Putamen (tissue), 1 donor: Measurements from ENCODE around the gene MPP4.

Experiments
- DNase-seq: peaks from one replicate; pipeline ENCODE4 v3.0.0-alpha.2; 2016; ENCODE audit warnings: low spot score

Gene MPP4, protein sequence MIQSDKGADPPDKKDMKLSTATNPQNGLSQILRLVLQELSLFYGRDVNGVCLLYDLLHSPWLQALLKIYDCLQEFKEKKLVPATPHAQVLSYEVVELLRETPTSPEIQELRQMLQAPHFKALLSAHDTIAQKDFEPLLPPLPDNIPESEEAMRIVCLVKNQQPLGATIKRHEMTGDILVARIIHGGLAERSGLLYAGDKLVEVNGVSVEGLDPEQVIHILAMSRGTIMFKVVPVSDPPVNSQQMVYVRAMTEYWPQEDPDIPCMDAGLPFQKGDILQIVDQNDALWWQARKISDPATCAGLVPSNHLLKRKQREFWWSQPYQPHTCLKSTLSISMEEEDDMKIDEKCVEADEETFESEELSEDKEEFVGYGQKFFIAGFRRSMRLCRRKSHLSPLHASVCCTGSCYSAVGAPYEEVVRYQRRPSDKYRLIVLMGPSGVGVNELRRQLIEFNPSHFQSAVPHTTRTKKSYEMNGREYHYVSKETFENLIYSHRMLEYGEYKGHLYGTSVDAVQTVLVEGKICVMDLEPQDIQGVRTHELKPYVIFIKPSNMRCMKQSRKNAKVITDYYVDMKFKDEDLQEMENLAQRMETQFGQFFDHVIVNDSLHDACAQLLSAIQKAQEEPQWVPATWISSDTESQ

DNA sequence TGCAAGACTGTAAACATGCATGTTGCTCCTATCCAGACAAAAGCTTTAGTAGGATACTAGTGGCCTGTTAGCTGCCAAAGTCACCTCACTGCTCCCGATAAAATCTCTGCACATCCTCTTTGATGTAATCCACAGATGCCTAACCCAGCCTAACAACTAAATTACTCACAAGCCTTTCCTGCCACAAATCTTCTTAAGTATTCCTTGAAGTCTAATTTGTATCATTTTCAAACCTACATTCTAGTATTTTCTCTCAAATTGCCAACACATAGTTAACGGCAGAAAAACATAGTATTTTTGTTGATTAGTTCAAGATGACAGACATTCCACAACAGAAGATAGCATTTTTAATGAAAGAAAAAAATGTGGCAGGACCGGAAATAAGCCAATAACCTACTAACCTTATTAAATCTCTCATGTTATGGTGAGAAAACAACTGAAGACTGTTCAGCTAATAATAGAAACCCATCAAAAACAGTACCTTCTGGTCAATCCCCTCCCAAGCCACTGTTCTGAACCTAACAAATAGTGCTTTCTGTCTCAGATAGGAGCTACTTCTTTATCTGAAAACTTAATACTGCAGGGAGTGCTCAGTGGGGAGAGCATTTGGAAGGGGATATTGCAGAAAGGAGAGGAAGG lies at the start of gene MPP4:
TSS of gene MPP4 (minus strand) at position 57 of the 639 bp plus-strand sequence. CDS start 4,690 bp downstream, outside the sequence.
- DNase-seq = no peak

DNA sequence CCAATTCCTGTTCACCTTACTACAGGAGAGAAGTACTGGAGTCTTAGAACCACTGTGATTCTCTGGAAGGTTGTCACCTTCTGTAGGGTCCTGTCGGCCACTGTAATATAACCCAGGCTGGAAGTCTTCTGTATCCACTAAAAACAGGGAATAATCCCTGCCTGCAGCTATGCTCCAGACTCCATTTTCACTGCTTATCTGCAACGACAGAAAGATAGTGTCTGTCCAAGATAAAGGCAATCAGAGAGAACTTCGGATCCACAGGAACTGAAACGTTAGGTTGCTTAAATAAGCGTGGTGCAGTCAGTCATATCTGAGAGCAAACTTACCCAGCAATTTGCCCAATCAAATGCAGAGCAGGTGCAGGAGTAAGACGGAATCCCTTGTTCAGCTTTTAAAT lies 48.1 kb upstream of the MPP4 start:
- no peak for DNase-seq

DNA sequence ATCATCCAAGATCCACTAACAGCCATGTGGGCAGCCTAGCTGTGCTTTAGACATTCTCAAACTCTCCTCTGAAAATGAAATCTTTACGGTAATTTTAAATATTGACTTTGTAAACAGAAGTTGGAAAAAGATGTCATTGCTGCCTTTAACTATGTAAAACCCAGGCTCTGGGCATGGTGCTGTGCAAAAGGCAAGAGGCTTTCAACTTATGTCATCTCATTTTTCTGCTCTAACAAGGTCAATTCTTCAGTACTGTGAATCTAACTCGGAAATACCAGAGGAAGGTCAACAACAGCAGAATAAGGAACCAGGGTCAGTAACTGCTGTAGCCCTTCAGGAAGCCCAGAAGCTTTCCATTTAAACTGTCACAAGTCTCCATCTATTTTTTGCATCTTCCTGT lies 37.0 kb upstream of the MPP4 start:
- no peak for DNase-seq

DNA sequence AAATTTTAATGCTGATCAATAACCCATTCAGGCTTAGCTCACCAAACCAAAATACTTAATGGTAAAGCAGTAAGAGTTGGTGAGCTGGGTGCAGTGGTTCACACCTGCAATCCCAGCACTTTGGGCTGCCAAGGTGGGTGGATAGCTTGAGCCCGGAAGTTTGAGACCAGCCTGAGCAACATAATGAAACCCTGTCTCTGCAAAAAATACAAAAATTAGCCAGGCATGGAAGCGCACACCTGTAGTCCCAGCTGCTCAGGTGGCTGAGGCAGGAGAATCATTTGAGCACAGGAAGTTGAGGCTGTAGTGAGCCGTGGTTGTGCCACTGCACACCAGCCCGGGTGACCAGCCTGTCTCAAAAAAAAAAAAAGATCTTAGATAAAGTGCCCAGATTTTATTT lies 35.7 kb upstream of the MPP4 start:
- no peak for DNase-seq

DNA sequence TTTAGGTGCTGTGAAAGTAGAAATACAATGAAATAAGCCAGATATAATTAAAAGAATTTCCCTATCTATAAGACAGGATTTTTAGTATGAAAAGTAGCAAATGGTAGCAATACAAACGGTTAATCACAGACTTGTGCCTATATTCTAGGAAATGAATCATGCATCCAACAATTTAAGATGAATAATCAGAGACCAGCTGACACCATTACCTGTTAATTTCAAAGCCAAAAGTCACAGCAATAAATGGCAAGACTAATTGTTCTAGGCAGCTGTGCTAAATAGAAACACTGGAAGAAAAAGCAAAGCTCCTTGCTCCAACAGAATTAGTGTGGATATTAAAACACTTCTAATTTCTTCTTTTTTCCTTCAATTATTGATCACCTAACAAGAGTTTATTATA lies 35.1 kb upstream of the MPP4 start:
- no peak for DNase-seq

DNA sequence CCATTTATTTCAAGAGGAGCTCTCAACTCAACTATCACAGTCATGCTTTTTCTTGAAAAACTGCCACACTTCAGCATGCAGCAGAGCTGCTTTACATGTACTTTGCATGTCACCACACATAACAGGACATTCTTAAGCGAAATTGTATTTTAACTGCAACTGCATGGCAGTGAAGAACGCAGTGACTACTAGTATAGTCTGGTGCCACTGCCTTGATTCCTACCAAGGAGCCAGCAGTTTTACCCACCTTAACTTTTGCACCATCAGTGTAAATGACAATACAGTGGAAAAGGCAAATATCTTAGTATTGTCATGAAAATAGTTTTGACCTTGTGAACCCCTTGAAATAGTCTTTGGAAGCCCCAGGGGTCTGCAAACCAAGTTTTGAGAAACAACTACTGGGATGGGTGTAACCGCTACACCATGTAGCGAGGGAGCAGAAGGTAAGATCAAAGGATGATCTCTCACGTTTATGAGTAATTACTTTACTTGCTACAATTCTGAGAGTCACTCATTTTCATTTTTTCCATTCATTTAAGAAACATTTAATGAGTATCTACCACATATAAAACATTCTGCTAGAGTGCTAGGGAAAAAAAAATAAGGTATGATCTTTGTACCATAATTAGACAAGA lies 32.3 kb upstream of the MPP4 start:
- no peak for DNase-seq

DNA sequence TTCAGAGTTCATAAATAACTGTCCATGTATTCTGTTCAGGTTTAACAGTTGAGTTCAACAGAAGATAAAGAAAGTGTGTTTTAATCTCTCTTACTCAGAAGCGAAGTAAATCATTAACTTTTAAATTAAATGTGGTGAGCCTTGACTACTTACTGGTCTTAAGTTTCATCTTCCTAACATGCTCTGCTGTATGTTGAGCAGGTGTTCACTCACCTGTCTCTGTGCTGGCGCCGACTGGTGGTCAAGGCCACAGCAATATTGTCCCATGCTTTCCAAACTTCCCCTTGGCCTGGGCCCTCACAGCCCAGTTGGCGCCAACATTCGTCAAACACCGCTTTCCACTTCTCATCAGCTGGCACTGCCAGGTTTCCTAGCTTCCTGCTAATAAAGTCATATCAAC lies 17.0 kb upstream of the MPP4 start:
- DNase-seq = no peak

DNA sequence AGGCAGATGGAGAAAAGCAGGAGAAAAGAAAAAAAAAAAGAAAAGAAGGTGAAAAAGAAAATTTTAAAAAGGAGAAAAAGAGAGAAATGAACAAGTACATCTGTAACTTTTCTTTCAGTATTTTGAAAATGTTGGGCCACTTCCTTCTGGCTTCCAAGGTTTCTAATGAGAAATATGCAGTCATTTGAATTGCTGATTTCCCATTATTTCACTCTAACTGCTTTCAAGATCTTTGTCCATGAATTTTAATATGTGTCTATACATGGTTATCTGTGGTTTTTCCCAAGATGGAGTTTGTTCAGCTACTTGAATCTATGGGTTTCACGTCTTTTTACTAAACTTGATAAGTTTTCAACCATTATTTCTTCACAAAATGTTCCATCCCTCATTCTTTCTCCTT lies 14.3 kb upstream of the MPP4 start:
- no peak for DNase-seq

DNA sequence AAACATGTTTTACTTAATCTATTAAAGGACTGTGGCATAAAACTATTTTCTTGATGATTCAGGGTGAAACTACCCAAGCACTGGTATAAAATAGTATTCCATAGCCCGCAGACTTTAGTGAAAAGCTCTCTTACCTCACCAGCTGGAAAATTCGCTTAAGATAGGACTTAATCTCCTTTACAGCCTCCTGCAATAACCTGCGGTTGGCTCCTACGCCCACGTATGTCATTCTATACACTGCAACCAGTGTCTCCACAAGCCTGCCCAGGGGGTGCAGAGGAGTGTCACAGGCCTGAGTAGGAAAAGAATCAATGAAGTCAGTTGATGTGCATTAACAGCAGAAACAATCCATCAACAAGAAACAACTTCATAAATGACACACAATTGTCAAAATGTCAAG lies 11.3 kb upstream of the MPP4 start:
- DNase-seq = no peak

DNA sequence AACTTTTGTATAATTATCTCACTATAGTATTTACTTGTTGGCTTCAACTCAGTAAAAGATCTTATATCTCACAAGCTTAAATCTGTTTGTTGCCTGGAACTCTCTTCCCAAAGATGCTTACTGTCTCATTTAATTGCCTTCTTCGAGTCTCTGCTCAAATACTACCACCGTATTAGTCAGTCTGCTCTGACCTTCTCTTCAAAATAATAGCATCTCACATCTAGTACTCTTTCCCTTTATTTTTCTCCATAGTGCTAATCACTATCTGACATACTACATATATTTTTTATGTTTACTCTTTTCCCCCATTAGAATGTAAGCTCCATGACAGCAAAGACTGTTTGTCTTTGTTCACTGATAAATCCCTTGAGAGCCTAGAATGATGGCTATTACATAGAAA lies 10.6 kb upstream of the MPP4 start:
- no peak for DNase-seq

DNA sequence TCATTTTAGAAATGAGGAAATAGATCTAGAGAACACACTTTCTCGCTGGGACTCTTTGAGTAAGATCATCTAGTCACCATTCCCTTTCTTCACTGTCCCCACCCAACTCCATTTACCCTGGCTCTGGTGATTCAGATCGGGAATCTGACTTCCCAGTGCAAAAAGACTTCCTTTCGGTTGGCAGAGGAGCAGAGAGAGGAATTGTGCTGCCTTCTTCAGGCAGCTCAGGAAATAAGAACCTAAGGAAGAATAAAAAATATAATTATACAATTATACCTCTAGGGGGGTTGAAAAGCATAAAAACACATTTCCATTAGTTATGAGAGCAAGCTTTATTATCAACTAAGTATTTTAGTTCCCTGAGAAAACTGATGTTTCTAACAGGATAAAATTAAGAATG lies 9.3 kb upstream of the MPP4 start:
- no peak for DNase-seq

DNA sequence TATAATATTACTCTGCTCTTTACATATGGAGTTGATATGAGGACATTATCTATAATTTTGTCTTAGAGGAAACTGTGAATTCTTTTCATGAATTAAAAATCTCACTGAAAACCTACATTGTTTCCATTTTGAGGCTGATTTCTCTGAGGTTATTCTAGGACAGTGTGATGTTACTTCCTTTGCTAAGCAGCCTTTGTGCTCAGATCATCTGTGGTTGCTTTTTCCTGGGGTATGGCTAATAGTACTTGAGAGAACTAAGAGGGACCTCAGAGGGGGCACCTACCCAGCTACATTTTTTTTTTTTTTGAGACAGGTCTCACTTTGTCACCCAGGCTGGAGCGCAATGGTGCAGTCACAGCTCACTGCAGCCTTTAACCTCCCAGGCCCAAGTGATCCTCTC lies 8.7 kb upstream of the MPP4 start:
- DNase-seq = no peak

DNA sequence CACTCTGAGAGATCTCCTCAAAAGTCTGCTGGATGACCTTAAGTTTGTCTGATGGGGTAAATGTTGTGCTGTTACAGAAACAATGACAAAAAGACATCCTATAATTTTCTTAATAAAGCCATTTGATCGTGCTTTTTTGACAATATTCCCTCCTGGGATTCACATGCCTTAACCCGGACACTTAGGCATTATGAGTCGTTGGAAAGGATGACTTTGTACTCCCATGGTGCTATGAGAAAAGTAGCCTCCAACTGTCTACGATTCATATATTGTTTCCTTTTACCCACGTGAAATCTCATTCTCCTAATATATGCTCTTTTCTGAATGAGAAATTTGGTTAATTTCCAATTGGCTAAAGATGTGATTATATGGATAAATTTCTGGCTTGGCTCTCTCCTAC lies 6.1 kb upstream of the MPP4 start:
- no peak for DNase-seq

DNA sequence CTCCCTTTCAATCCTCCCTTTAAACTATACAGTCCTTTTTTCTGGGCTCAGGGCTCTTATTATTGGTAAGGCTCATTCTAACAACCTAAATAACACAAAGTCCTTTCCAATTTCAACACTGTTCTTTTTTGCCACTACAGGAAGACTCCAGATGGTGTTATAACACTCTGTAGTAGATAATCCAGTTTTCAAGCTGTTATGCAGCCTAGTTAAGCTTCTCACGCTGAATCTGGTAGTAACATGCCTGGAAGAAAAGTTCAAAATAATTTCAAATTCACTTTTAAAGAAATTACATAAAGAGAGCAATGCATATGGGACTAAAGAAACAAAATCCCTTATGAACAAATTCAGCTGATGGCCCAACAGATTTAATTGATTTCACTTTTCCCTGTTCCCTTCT lies 3.2 kb upstream of the MPP4 start:
- DNase-seq = no peak

DNA sequence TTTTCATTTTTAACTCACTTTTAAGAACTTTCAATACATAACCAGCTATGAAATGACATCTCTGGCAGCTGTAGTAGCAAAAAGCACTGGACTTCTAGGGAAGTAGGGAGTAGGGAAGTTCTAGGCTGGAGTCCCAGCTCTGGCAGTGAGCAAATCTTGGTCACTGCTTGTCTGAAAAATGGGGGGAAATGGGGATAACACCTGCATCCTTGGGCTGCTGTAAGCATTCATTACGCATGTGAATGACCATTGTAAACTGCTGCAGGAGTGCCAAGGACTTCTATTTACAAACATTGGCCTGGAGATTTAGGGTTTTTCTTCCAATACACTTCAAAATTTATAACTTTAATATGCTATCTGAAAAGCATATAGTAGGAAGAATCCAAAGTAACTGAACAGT lies 972 bp upstream of the MPP4 start:
- no peak for DNase-seq

DNA sequence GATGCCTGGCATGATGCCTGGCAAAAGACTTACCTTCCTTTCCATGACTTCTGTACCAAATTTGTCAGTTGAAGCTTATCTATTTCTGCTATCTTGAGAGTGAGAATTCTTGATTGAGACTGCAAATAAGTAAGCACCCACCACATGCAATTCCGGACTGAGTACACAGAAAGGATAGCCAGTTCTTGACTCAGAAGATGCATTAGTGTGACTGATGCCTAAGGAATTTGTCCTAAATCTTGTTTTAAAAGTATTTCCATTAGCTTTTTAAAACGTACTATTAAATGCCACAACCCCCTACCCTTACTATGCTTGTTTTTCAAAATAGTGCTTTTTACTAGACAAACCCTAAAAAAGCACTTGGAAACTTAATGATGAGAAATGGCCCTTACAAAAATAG lies 545 bp downstream of the MPP4 start:
- DNase-seq = no peak

DNA sequence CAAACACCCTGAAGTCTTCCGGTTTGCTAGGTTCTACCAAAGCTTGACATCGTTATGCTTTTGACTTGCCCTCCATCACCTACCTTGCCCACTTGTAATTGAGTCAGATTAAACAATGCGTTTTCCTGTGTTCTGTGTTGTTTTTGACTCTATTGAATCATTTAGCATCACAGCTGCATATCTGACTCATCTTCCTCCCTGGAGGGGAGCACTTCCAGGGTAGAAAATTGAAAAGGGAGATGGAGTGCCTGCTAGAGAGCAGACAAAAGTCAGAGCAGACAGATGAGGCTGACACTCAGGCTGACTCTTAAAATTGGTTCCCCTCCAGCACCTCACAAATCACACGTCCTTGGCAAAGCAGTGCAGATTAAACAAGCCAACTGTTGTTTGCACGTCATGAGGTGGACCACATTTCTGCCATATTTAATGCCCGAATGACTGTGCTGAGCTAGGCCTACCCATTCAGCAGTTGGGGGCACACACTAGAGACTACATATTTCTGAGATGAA lies 2.2 kb downstream of the MPP4 start:
- DNase-seq = no peak

DNA sequence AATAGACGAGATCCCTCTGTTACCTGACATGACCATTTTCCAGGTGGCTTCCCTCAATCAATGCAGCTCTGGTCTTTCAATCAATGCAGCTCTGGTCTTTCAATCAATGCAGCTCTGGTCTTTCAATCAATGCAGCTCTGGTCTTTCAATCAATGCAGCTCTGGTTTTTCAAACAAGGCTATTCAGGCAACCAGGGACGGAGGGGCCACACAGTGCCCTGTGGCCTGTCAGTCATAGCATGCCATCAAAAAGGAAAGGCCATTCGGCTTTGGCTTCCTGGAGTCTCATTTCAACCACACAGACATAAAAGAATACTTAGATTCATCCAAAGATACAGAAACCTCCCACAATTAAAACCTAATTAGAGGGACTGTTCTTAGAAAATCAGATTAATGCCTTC lies 13.3 kb downstream of the MPP4 start:
- no peak for DNase-seq

DNA sequence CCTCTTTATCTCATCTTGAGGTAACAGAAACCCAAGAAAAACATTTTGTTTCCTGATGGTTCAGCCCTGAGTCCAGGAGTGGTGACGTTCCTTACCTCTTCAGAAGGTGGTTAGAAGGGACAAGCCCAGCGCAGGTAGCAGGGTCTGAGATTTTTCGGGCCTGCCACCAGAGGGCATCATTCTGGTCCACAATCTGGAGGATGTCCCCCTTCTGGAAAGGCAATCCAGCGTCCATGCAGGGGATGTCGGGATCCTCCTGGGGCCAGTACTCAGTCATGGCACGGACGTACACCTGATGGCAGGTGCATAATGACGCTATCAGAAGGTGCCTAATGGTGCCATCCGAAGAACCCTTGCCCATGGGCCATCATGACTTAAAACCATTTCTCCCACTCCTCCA lies 17.7 kb downstream of the MPP4 start:
- DNase-seq = no peak

DNA sequence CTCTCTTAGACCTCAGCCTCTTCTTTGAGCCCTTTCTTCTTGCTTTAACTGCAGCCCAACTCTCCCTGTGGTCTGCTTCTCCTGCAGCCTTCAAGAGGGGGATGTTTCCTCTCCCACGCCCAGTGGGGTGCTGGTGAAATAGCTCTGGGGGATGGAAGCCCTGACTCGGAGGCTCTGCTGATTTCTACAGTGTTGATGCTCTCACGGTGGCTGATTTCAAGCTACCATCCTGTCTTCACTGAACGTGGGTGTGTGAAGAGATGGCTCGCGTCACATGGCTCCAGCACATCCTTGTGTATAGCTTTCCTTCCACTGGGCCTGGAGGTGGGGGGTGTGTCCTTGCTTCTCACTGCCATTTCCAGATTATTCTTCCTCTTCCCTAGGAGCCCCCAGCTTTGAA lies 20.0 kb downstream of the MPP4 start:
- DNase-seq = no peak

DNA sequence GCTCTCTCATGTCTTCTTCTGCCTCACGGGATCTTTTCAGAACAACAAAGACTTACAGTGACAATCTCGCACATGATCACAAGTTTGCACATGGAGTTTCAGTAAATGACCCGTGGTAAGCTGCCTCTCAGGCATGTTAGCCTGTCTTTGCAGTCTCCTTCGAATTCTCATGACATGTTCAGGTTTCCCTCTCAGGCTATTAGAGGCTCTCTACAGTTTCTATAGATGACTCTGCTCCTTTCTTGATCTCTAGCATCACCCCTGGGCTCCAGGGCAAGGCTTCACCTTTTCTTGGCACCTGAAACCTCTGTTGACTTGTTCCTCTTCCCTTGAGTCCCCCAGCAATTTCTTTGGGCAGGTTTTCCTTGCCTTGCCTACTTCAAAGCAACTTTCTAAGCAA lies 23.0 kb downstream of the MPP4 start:
- no peak for DNase-seq

DNA sequence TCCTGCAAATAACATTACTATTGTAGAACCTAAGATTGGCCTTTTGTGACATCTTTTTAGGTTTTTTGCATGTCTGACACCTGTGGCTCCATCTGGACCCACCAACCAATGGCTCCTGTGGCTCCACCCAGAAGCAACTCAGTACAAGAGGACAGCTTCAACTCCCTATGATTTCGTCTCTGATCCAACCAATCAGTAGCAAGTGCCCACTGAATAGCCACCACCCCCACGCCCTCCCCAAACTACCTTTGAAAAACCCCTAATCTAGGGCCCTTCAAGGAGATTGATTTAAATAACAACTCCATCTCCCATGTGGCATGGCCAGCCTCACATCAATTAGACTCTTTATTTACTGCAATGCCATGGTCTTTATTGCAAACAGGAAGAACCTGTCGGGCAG lies 23.6 kb downstream of the MPP4 start:
- DNase-seq = no peak

DNA sequence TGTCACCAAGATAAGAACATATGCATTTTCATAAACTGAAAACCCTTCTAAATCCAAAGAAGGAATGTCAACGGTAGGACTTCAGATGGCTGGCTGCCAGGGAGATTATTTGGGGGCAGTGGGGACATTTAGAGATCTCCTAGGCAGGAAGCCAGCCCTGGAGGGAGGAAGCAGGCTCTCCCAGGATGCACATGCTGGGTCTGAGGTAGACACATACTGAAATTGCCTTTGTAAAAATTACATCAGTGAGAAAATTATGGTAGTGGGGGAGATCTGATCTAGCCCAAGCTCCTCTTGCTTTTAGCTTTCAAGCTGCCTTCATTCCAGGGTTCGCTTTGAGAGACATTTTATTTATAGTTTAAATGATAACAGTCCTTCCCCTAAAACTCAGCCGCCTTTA lies 24.1 kb downstream of the MPP4 start:
- no peak for DNase-seq
